Uterus (tissue), 4 donors: ENCODE results near the gene UBE2D3. TPM values are rescaled to one million over a fixed set of nuclear protein-coding genes. Genes with fewer than 3 reads are reported as not detected.
A peak's percentile ranks its signal among the peaks of the same experiment; 100 is the strongest.

Source experiments
- DNase-seq, 2 donors: peaks; one replicate each; pipeline ENCODE4 v3.0.0-alpha.2; 2019 to 2020
- H3K27ac ChIP-seq, 2 donors: fragments of 200-600 bp; sonication (generic); 1 replicate in 1 of 2; 2 replicates in 1 of 2; pipeline ENCODE4 v1.5.1; 2016 to 2018
- H3K27me3 ChIP-seq, 2 donors: fragments of 200-600 bp; sonication (generic); one replicate each; pipeline ENCODE4 v1.5.1; 2018 to 2019; ENCODE audit warnings: control low read depth in 1 of 2
- H3K36me3 ChIP-seq, 2 donors: fragments of 200-600 bp; sonication (generic); one replicate each; pipeline ENCODE4 v1.5.1; 2019; ENCODE audit warnings: control low read depth in 1 of 2
- H3K4me1 ChIP-seq, 2 donors: fragments of 200-600 bp; sonication (generic); one replicate each; pipeline ENCODE4 v1.5.1; 2018 to 2019; ENCODE audit warnings: control low read depth in 1 of 2
- H3K4me3 ChIP-seq, 2 donors: fragments of 200-600 bp; sonication (generic); 1 replicate in 1 of 2; 2 replicates in 1 of 2; pipeline ENCODE4 v1.5.1; 2018 to 2019; ENCODE audit warnings: mild to moderate bottlenecking in 1 of 2
- H3K9me3 ChIP-seq, 2 donors: fragments of 200-600 bp; sonication (generic); one replicate each; pipeline ENCODE4 v1.5.1; 2019; ENCODE audit warnings: control low read depth in 1 of 2
- CTCF ChIP-seq, 4 experiments: fragments of 200-600 bp in 2 of 4; fragments of 450-650 bp in 2 of 4; sonication (generic) in 2 of 4; IDR thresholded peaks; one replicate each; pipeline ENCODE4 v1.5.1; 2016 to 2019; ENCODE audit warnings: antibody characterized with exemption in 4 of 4, mild to moderate bottlenecking in 2 of 4, moderate library complexity in 1 of 4
- POLR2A ChIP-seq, 2 donors: fragments of 450-650 bp; IDR thresholded peaks; one replicate each; pipeline ENCODE4 v1.6.1; 2016; ENCODE audit warnings: antibody characterized with exemption in 2 of 2, mild to moderate bottlenecking in 1 of 2, moderate library complexity in 1 of 2
- intact Hi-C: fragments of 100-400 bp; cut with DNase I; formaldehyde crosslinking; loops from one replicate; pipeline ENCODE4 v1.15.1; 2023; ENCODE audit warnings: low total_unique reads
- total RNA-seq, 4 donors: library from RNA; depleted of rRNA in 3 of 4; stranded (reverse); fragments of >200 nt in 3 of 4; gene quantifications; one replicate each; pipeline versions ENCODE4 v1.1.0 to v1.2.4, GENCODE V29; 2014 to 2023
- donor health status: DM: yes; HTN: yes; CAD: no.

Gene UBE2D3
- total RNA-seq, 4 donors from 2014 or later: 261 to 496 (median 294) TPM

- H3K27me3 ChIP-seq: no peaks in the 10 kb centered on the region
- no peaks in the 10 kb centered on the region for H3K36me3 ChIP-seq
- no peak for DNase-seq
- peak overlapping the region; percentile 98 to 99 for H3K27ac ChIP-seq
- intact Hi-C loops: loop anchor here (2.0 to 10.0 kb wide), 2 partner anchors 43 to 61 kb away; partner anchors contain the start of genes CISD2 and MANBA
- TF ChIP-seq CTCF (IDR thresholded peaks at IDR 0.05) (no peak), POLR2A (IDR thresholded peaks at IDR 0.05) (no peak)
- H3K4me1 ChIP-seq: peaks cover 0 to 4% of the 10 kb centered on the region in 2 donors
- peak overlapping the region; percentile 60 to 85 for H3K4me3 ChIP-seq
- H3K9me3 ChIP-seq: no peaks in the 10 kb centered on the region
These were observed 1.1 kb downstream of the UBE2D3 start for GRCh38 chr4:102826105-102826889.

GRCh38 chr4:102825261-102826091 lies 1.9 kb downstream of the UBE2D3 start:
- Histone ChIP-seq H3K27ac (peak overlapping the region; percentile 98 to 99), H3K9me3 (no peaks in the 10 kb centered on the region), H3K4me3 (peak overlapping the region; percentile 60 to 85), H3K4me1 (peaks cover 0 to 4% of the 10 kb centered on the region in 2 donors), H3K27me3 (no peaks in the 10 kb centered on the region), H3K36me3 (no peaks in the 10 kb centered on the region)
- intact Hi-C loops: loop anchor here (2.0 to 10.0 kb wide), 2 partner anchors 43 to 61 kb away; partner anchors contain the start of genes CISD2 and MANBA
- DNase-seq: peak in 1 of 2 donors; percentile 32
- TF ChIP-seq CTCF (IDR thresholded peaks at IDR 0.05): no peak
- TF ChIP-seq POLR2A (IDR thresholded peaks at IDR 0.05): no peak

DNA sequence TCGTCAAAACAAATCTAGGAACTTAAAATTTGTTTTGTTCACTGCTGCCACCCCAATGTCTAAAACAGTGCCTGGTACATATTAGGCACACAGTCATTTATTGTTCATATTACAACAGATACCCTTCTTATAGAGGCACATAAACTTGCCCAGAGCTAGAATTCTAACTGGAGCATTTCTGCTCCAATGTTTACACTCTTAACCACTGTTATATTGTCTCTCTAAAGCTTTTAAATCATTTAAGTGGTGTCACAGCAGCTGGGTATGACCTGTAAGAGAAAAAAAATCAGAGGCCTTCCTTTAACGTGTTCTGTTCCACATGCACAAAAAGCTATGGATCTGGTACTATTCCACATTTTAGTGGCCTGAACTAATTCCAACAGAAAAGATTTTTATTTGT lies 3.0 kb downstream of the UBE2D3 start:
- Histone ChIP-seq H3K27ac (peak overlapping the region; percentile 98 to 99), H3K9me3 (no peaks in the 10 kb centered on the region), H3K36me3 (no peaks in the 10 kb centered on the region), H3K27me3 (no peaks in the 10 kb centered on the region), H3K4me1 (peaks cover 0 to 4% of the 10 kb centered on the region in 2 donors), H3K4me3 (peak overlapping the region; percentile 60 to 85)
- TF ChIP-seq POLR2A (IDR thresholded peaks at IDR 0.05): no peak
- TF ChIP-seq CTCF (IDR thresholded peaks at IDR 0.05): no peak
- intact Hi-C loops: loop anchor here (10.0 kb wide), 1 partner anchor 60 kb away; the partner anchor contains the start of gene MANBA
- DNase-seq: no peak

GRCh38 chr4:102823897-102824296 lies 3.5 kb downstream of the UBE2D3 start:
- no peak for DNase-seq
- intact Hi-C loops: loop anchor here (10.0 kb wide), 1 partner anchor 59 kb away; the partner anchor contains the start of gene MANBA
- no peaks in the 10 kb centered on the region for H3K9me3 ChIP-seq
- no peak for TF ChIP-seq CTCF (IDR thresholded peaks at IDR 0.05)
- no peak for TF ChIP-seq POLR2A (IDR thresholded peaks at IDR 0.05)
- peak overlapping the region in 1 of 2 donors; percentile 99 for H3K27ac ChIP-seq
- H3K4me1 ChIP-seq: peaks cover 0 to 3% of the 10 kb centered on the region in 2 donors
- no peaks in the 10 kb centered on the region for H3K36me3 ChIP-seq
- peak overlapping the region in 1 of 2 donors; percentile 60 for H3K4me3 ChIP-seq
- H3K27me3 ChIP-seq: no peaks in the 10 kb centered on the region
